Esophagus muscularis mucosa (tissue), 4 donors: Measurements from ENCODE around the gene HMOX1. TPM values are rescaled to one million over a fixed set of nuclear protein-coding genes. Genes with fewer than 3 reads are reported as not detected.

ENCODE experiments used
- DNase-seq: peaks from one replicate; pipeline ENCODE4 v3.0.0-alpha.2; 2017; ENCODE audit errors: extremely low spot score
- H3K27ac ChIP-seq, 4 donors: fragments of 200-600 bp; sonication (generic); replicated peaks in 1 of 4; 1 replicate in 3 of 4; 2 replicates in 1 of 4; pipeline ENCODE4 v1.5.1; 2016 to 2019; ENCODE audit warnings: mild to moderate bottlenecking in 1 of 4
- H3K27me3 ChIP-seq, 4 donors: fragments of 200-600 bp; sonication (generic); one replicate each; pipeline versions ENCODE4 v1.5.1 to v1.6.0; 2016 to 2019
- H3K36me3 ChIP-seq, 4 donors: fragments of 200-600 bp; sonication (generic); one replicate each; pipeline ENCODE4 v1.5.1; 2016 to 2019
- H3K4me1 ChIP-seq, 4 donors: fragments of 200-600 bp; sonication (generic); one replicate each; pipeline ENCODE4 v1.5.1; 2016 to 2019
- H3K4me3 ChIP-seq, 4 donors: fragments of 200-600 bp; sonication (generic); 1 replicate in 2 of 4; 2 replicates in 2 of 4; pipeline ENCODE4 v1.5.1; 2016 to 2019; ENCODE audit warnings: mild to moderate bottlenecking in 4 of 4, moderate library complexity in 1 of 4
- H3K9me3 ChIP-seq, 4 donors: fragments of 200-600 bp; sonication (generic); 1 replicate in 3 of 4; 2 replicates in 1 of 4; pipeline ENCODE4 v1.5.1; 2016 to 2019
- EP300 ChIP-seq: sonication (generic); formaldehyde crosslinking; IDR thresholded peaks from one replicate; pipeline ENCODE4 v1.6.1; 2017; ENCODE audit warnings: antibody characterized with exemption
- POLR2A ChIP-seq: fragments of 450-650 bp; IDR thresholded peaks from one replicate; pipeline ENCODE4 v1.6.1; 2017; ENCODE audit warnings: antibody characterized with exemption, moderate library complexity, mild to moderate bottlenecking, low read depth
- POLR2AphosphoS5 ChIP-seq, 2 donors: sonication (generic); formaldehyde crosslinking; IDR thresholded peaks; one replicate each; pipeline ENCODE4 v1.6.1; 2017; ENCODE audit warnings: antibody characterized with exemption in 2 of 2
- WGBS: methylation state at CpG from one replicate; pipeline ENCODE4 v1.1.5; 2018; 5-methylcytosine and 5-hydroxymethylcytosine counted together
- intact Hi-C: fragments of 100-400 bp; cut with DNase I; formaldehyde crosslinking; loops from one replicate; pipeline ENCODE4 v1.15.1; 2023
- total RNA-seq, 4 donors: library from RNA; depleted of rRNA; stranded (reverse); fragments of >200 nt; gene quantifications; one replicate each; pipeline versions ENCODE4 v1.1.0 to v1.2.1, GENCODE V29; 2016
- TF ChIP-seq, protein P1 (sequence below), 3 experiments: fragments of 200-600 bp in 2 of 3; fragments of 450-650 bp in 1 of 3; sonication (generic) in 2 of 3; IDR thresholded peaks; one replicate each; pipeline ENCODE4 v1.5.1; 2017 to 2019; ENCODE audit warnings: antibody characterized with exemption in 3 of 3, mild to moderate bottlenecking in 2 of 3, moderate library complexity in 1 of 3

Gene HMOX1
- total RNA-seq, 4 donors from 2014 or later, result 8.7 to 603 (median 13.0) TPM

DNA sequence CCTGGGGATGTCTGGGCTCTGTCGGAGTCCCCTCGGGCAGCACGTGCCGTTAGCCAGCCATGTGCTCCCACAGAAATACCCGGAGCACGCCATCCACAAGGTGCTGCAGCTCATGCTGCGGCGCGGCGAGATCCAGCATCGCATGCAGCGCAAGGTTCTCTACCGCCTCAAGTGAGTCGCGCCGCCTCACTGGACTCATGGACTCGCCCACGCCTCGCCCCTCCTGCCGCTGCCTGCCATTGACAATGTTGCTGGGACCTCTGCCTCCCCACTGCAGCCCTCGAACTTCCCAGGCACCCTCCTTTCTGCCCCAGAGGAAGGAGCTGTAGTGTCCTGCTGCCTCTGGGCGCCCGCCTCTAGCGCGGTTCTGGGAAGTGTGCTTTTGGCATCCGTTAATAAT lies 43.2 kb downstream of the HMOX1 start:
- 96% methylated on average over 13 of the region's 26 CpGs for WGBS
- H3K9me3 ChIP-seq, result no peaks in the 10 kb centered on the region
- H3K36me3 ChIP-seq, result peaks cover 34 to 69% (median 55%) of the 10 kb centered on the region in 4 donors
- H3K4me3 ChIP-seq, result no peak overlapping the region
- intact Hi-C loops, result loop anchor here (10.0 kb wide), 1 partner anchor 701 kb away; no protein-coding TSS in a partner anchor
- no peak for DNase-seq
- no peaks in the 10 kb centered on the region for H3K27me3 ChIP-seq
- H3K27ac ChIP-seq, result no peak overlapping the region
- TF ChIP-seq, protein P1, sequence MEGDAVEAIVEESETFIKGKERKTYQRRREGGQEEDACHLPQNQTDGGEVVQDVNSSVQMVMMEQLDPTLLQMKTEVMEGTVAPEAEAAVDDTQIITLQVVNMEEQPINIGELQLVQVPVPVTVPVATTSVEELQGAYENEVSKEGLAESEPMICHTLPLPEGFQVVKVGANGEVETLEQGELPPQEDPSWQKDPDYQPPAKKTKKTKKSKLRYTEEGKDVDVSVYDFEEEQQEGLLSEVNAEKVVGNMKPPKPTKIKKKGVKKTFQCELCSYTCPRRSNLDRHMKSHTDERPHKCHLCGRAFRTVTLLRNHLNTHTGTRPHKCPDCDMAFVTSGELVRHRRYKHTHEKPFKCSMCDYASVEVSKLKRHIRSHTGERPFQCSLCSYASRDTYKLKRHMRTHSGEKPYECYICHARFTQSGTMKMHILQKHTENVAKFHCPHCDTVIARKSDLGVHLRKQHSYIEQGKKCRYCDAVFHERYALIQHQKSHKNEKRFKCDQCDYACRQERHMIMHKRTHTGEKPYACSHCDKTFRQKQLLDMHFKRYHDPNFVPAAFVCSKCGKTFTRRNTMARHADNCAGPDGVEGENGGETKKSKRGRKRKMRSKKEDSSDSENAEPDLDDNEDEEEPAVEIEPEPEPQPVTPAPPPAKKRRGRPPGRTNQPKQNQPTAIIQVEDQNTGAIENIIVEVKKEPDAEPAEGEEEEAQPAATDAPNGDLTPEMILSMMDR (IDR thresholded peaks at IDR 0.05), result no peak
- TF ChIP-seq POLR2AphosphoS5 (IDR thresholded peaks at IDR 0.05), result no peak
- no peak for TF ChIP-seq EP300
- TF ChIP-seq POLR2A, result no peak
- no peaks in the 10 kb centered on the region for H3K4me1 ChIP-seq

- 88% methylated on average over 7 of the region's 7 CpGs for WGBS
- Histone ChIP-seq H3K4me1 (no peaks in the 10 kb centered on the region), H3K36me3 (peaks cover 28 to 63% (median 48%) of the 10 kb centered on the region in 4 donors), H3K27me3 (no peaks in the 10 kb centered on the region), H3K27ac (no peak overlapping the region), H3K9me3 (no peaks in the 10 kb centered on the region), H3K4me3 (no peak overlapping the region)
- DNase-seq, result no peak
- TF ChIP-seq POLR2AphosphoS5 (IDR thresholded peaks at IDR 0.05) (no peak), POLR2A (no peak), EP300 (no peak)
- TF ChIP-seq, protein P1 (IDR thresholded peaks at IDR 0.05), result no peak
- intact Hi-C loops, result loop anchor here (10.0 kb wide), 1 partner anchor 700 kb away; no protein-coding TSS in a partner anchor
Observed at GRCh38 chr22:35424761-35425160, 43.9 kb downstream of the HMOX1 start.

DNA sequence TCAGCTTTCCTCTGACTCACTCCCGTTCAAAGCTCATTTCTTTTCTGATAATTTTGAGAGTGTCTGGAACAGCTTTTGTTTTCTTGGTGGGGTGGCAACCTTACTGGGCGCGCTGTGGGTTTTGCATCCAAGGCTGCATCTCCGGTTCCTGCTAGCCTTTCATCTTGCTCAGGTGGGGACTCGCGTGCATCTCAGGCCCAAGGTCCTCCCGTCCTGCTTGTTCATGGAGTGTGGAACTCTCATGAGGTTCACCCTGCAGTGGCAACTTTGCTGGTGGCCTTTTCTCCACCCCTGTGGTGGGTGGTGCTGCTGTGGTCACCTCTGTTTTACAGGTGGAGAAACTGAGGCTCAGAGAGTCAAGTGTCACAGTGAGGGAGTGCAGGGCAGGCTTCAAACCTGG lies 44.6 kb downstream of the HMOX1 start:
- H3K27me3 ChIP-seq, result no peaks in the 10 kb centered on the region
- TF ChIP-seq, protein P1 (IDR thresholded peaks at IDR 0.05), result no peak
- TF ChIP-seq POLR2AphosphoS5 (IDR thresholded peaks at IDR 0.05) (no peak), POLR2A (no peak), EP300 (no peak)
- H3K27ac ChIP-seq, result no peak overlapping the region
- intact Hi-C loops, result loop anchor here (10.0 kb wide), 1 partner anchor 699 kb away; no protein-coding TSS in a partner anchor
- no peak overlapping the region for H3K4me3 ChIP-seq
- no peaks in the 10 kb centered on the region for H3K9me3 ChIP-seq
- DNase-seq, result no peak
- WGBS, result 84% methylated on average over 7 of the region's 7 CpGs
- H3K4me1 ChIP-seq, result peaks cover 0 to 2% (median 0%) of the 10 kb centered on the region in 4 donors
- H3K36me3 ChIP-seq, result peaks cover 20 to 55% (median 41%) of the 10 kb centered on the region in 4 donors

DNA sequence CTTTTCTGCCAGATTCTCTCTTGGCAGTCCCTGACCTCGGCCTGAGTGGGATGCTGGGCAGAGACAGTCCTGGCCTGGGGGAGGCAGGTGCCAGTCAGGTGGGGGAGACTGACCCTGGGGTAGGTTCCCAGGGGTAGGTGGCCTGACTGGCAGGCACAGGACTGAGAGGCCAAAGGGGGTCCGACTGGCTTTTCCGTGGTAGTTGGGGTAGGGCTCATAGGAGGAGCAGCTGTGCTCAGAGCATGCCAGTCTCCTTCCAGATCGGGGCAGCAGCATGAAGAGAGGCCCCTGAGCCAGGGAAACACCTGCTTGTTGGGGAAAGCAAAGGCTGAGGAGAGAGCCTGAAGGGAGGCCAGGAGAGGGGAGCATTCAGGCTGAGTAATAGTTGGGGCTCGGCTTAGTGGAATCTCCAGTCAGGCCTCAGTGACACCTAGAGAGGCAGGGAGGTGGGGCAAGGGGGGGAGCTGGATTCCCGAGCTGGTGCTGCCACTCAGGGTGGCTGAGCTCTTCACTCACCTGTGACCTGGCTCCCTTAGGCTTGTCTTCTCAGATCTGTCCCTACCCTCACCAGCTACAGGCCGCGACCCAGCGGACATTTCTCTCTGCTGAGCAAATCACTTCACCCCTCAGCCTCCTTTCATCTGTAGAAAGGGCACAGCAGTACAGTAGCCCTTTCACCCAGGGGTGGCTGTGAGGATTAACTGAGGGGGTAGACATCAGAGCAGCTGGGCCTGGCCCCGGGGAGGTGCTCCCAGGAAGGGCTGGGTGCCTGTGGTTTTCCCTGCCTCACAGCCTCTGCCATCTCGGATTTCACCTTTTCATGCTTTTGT lies 45.3 kb downstream of the HMOX1 start:
- intact Hi-C loops, result loop anchor here (10.0 kb wide), 1 partner anchor 699 kb away; no protein-coding TSS in a partner anchor
- Histone ChIP-seq H3K9me3 (no peaks in the 10 kb centered on the region), H3K36me3 (peaks cover 16 to 48% (median 35%) of the 10 kb centered on the region in 4 donors), H3K4me1 (peaks cover 3 to 8% (median 4%) of the 10 kb centered on the region in 4 donors), H3K27me3 (no peaks in the 10 kb centered on the region), H3K27ac (no peak overlapping the region), H3K4me3 (no peak overlapping the region)
- TF ChIP-seq, protein P1 (IDR thresholded peaks at IDR 0.05), result no peak
- TF ChIP-seq EP300 (no peak), POLR2AphosphoS5 (IDR thresholded peaks at IDR 0.05) (no peak), POLR2A (no peak)
- no peak for DNase-seq
- WGBS, result 89% methylated on average over 11 of the region's 11 CpGs
